ENCODE results near the gene ALG12.

GRCh38 chr22:49866134-49866533 lies 52.1 kb downstream of the ALG12 start:
- TF ChIP-seq CTCF (IDR thresholded peaks at IDR 0.05) (no peak), EP300 (IDR thresholded peaks at IDR 0.05) (no peak), POLR2A (IDR thresholded peaks at IDR 0.05) (no peak)

All from stomach (tissue), 4 donors.